AG08396 (cell line): Measurements from ENCODE around the gene KCTD20.
A peak's percentile ranks its signal among the peaks of the same experiment; 100 is the strongest.
"Not testable (repeated sequence)": the region's sequence is repeated elsewhere in the genome, so short reads cannot be mapped to it uniquely, and the experiment has no call there.

Experiments used
- DNase-seq: peaks from one replicate; pipeline ENCODE4 v3.0.0; 2012; ENCODE audit warnings: low spot score, mixed read lengths

KCTD20 gene

GRCh38 chr6:36444470-36444869 lies 1.7 kb downstream of the KCTD20 start:
- peak; percentile 58 for DNase-seq

GRCh38 chr6:36445621-36446020 lies 2.8 kb downstream of the KCTD20 start:
- no peak for DNase-seq

GRCh38 chr6:36449173-36449572 lies 6.4 kb downstream of the KCTD20 start:
- not testable (repeated sequence) for DNase-seq

GRCh38 chr6:36452897-36453296 lies 10.1 kb downstream of the KCTD20 start:
- not testable (repeated sequence) for DNase-seq

GRCh38 chr6:36455486-36456027 lies 12.8 kb downstream of the KCTD20 start:
- no peak for DNase-seq

- DNase-seq, result no peak
These were observed 16.7 kb downstream of the KCTD20 start for GRCh38 chr6:36459501-36459900.

GRCh38 chr6:36460916-36461315 lies 18.1 kb downstream of the KCTD20 start:
- no peak for DNase-seq

GRCh38 chr6:36461646-36462045 lies 18.8 kb downstream of the KCTD20 start:
- no peak for DNase-seq

GRCh38 chr6:36463676-36464075 lies 20.9 kb downstream of the KCTD20 start:
- DNase-seq, result no peak

- DNase-seq, result no peak
These were observed 21.4 kb downstream of the KCTD20 start for GRCh38 chr6:36464233-36464632.

- no peak for DNase-seq
These were observed 24.8 kb downstream of the KCTD20 start for GRCh38 chr6:36467625-36468024.

- DNase-seq, result no peak
These were observed 26.4 kb downstream of the KCTD20 start for GRCh38 chr6:36469148-36469661.

GRCh38 chr6:36469946-36470345 lies 27.1 kb downstream of the KCTD20 start:
- no peak for DNase-seq

- no peak for DNase-seq
These were observed 35.3 kb downstream of the KCTD20 start for GRCh38 chr6:36478051-36478526.

GRCh38 chr6:36479256-36479655 lies 36.5 kb downstream of the KCTD20 start:
- DNase-seq, result no peak

- not testable (repeated sequence) for DNase-seq
These were observed 40.5 kb downstream of the KCTD20 start for GRCh38 chr6:36483326-36483725.

GRCh38 chr6:36484736-36485135 lies 41.9 kb downstream of the KCTD20 start:
- no peak for DNase-seq

GRCh38 chr6:36487698-36488097 lies 44.9 kb downstream of the KCTD20 start:
- no peak for DNase-seq

GRCh38 chr6:36488221-36488620 lies 45.4 kb downstream of the KCTD20 start:
- DNase-seq, result no peak

- DNase-seq, result no peak
These were observed 46.6 kb downstream of the KCTD20 start for GRCh38 chr6:36489426-36489825.

GRCh38 chr6:36491378-36491965 lies 48.7 kb downstream of the KCTD20 start:
- DNase-seq, result no peak

- no peak for DNase-seq
These were observed 49.3 kb downstream of the KCTD20 start for GRCh38 chr6:36492092-36492491.

GRCh38 chr6:36492621-36493020 lies 49.8 kb downstream of the KCTD20 start:
- DNase-seq, result no peak

- no peak for DNase-seq
These were observed 50.5 kb downstream of the KCTD20 start for GRCh38 chr6:36493319-36493718.
